ENCODE measurements around the gene ESYT3.
A peak's percentile ranks its signal among the peaks of the same experiment; 100 is the strongest.
"Not testable (repeated sequence)": the region's sequence is repeated elsewhere in the genome, so short reads cannot be mapped to it uniquely, and the experiment has no call there.

Gene ESYT3

GRCh38 chr3:138463724-138464490 is 29.5 kb downstream of the ESYT3 start:
- no peak for DNase-seq

GRCh38 chr3:138464491-138464860 is 30.1 kb downstream of the ESYT3 start:
- no peak for DNase-seq

GRCh38 chr3:138465451-138465850 is 31.0 kb downstream of the ESYT3 start:
- DNase-seq: no peak

- no peak for DNase-seq
Measured at GRCh38 chr3:138465925-138466324, 31.5 kb downstream of the ESYT3 start.

- no peak for DNase-seq
Measured at GRCh38 chr3:138467931-138468330, 33.5 kb downstream of the ESYT3 start.

GRCh38 chr3:138468451-138468850 is 34.0 kb downstream of the ESYT3 start:
- DNase-seq: no peak

GRCh38 chr3:138468886-138469285 is 34.5 kb downstream of the ESYT3 start:
- DNase-seq: no peak

- no peak for DNase-seq
Measured at GRCh38 chr3:138469874-138470273, 35.5 kb downstream of the ESYT3 start.

- no peak for DNase-seq
Measured at GRCh38 chr3:138470687-138471086, 36.3 kb downstream of the ESYT3 start.

GRCh38 chr3:138471481-138471880 is 37.1 kb downstream of the ESYT3 start:
- DNase-seq: no peak

GRCh38 chr3:138472141-138472825 is 37.9 kb downstream of the ESYT3 start:
- DNase-seq: no peak

- no peak for DNase-seq
Measured at GRCh38 chr3:138473391-138473790, 39.0 kb downstream of the ESYT3 start.

GRCh38 chr3:138474163-138474562 is 39.7 kb downstream of the ESYT3 start:
- DNase-seq: no peak

- DNase-seq: no peak
Measured at GRCh38 chr3:138476526-138476925, 42.1 kb downstream of the ESYT3 start.

GRCh38 chr3:138477120-138477519 is 42.7 kb downstream of the ESYT3 start:
- no peak for DNase-seq

- no peak for DNase-seq
Measured at GRCh38 chr3:138477801-138478200, 43.4 kb downstream of the ESYT3 start.

GRCh38 chr3:138479438-138479863 is 45.0 kb downstream of the ESYT3 start:
- DNase-seq: peak; percentile 53

GRCh38 chr3:138484672-138485071 is 50.3 kb downstream of the ESYT3 start:
- not testable (repeated sequence) for DNase-seq

GRCh38 chr3:138486580-138486979 is 52.2 kb downstream of the ESYT3 start:
- not testable (repeated sequence) for DNase-seq

GRCh38 chr3:138491971-138492370 is 57.6 kb downstream of the ESYT3 start:
- no peak for DNase-seq

- no peak for DNase-seq
Measured at GRCh38 chr3:138492980-138493675, 58.7 kb downstream of the ESYT3 start.

GRCh38 chr3:138493804-138494606 is 59.6 kb downstream of the ESYT3 start:
- no peak for DNase-seq

GRCh38 chr3:138494607-138494929 is 60.2 kb downstream of the ESYT3 start:
- DNase-seq: no peak
